K562 (cell line): Measurements from ENCODE around the gene KRAS. TPM values are rescaled to one million over a fixed set of nuclear protein-coding genes. Genes with fewer than 3 reads are reported as not detected.

Source experiments
- ADNP ChIP-seq: fragments of 200-800 bp; sonication (Bioruptor generic); IDR thresholded peaks from 2 replicates; pipeline ENCODE4 v1.6.1; 2016; ENCODE audit warnings: missing genetic modification characterization, missing compliant biosample characterization
- GTF2A2 ChIP-seq: IDR thresholded peaks from 2 replicates; pipeline ENCODE4 v1.6.1; 2016; ENCODE audit warnings: mild to moderate bottlenecking, missing genetic modification characterization, missing compliant biosample characterization
- HNRNPUL1 ChIP-seq: fragments of 200-400 bp; formaldehyde crosslinking; IDR thresholded peaks from 2 replicates; pipeline ENCODE4 v1.6.1; 2017; ENCODE audit warnings: low read length
- IFI16 ChIP-seq: fragments of 250-450 bp; sonication (Bioruptor Pico); IDR thresholded peaks from 2 replicates; pipeline ENCODE4 v2.1.2; 2022; ENCODE audit warnings: mild to moderate bottlenecking, inconsistent platforms
- ILK ChIP-seq: fragments of 450-650 bp; IDR thresholded peaks from 2 replicates; pipeline ENCODE4 v1.6.1; 2016; ENCODE audit warnings: missing genetic modification characterization, low read depth, mild to moderate bottlenecking, missing compliant biosample characterization, moderate library complexity, borderline replicate concordance
- MAFF ChIP-seq: IDR thresholded peaks from 2 replicates; pipeline ENCODE4 v1.6.1; 2012; ENCODE audit warnings: low read length, improper control_type of control experiment
- MAZ ChIP-seq, 2 experiments: fragments of 450-650 bp in 1 of 2; sonication (generic) in 1 of 2; formaldehyde crosslinking; IDR thresholded peaks in 1 of 2; conservative IDR thresholded peaks in 1 of 2; 2 replicates each; pipeline versions ENCODE4 v1.4.0 to v1.5.0; 2020; ENCODE audit warnings: mild to moderate bottlenecking in 1 of 2, missing genetic modification reagents in 1 of 2
- NFATC3 ChIP-seq: fragments of 450-650 bp; IDR thresholded peaks from 2 replicates; pipeline ENCODE4 v1.6.1; 2017; ENCODE audit warnings: mild to moderate bottlenecking
- NRF1 ChIP-seq, 2 experiments: fragments of 450-650 bp; IDR thresholded peaks in 1 of 2; conservative IDR thresholded peaks in 1 of 2; 2 replicates each; pipeline ENCODE4 v1.6.1; 2014; ENCODE audit warnings: mild to moderate bottlenecking in 2 of 2
- PTTG1 ChIP-seq: fragments of 450-650 bp; IDR thresholded peaks from 2 replicates; pipeline ENCODE4 v1.6.1; 2016; ENCODE audit warnings: low read depth, mild to moderate bottlenecking, missing genetic modification characterization, missing compliant biosample characterization
- RAD51 ChIP-seq: fragments of 450-650 bp; IDR thresholded peaks from 2 replicates; pipeline ENCODE4 v1.7.1; 2016; ENCODE audit warnings: low read depth, mild to moderate bottlenecking, borderline replicate concordance
- SIN3B ChIP-seq: fragments of 450-650 bp; IDR thresholded peaks from 2 replicates; pipeline ENCODE4 v1.6.1; 2017; ENCODE audit warnings: low read depth, mild to moderate bottlenecking, moderate library complexity
- SMAD2 ChIP-seq: fragments of 150-350 bp; IDR thresholded peaks from 2 replicates; pipeline ENCODE4 v1.6.1; 2014; ENCODE audit warnings: low read depth, mild to moderate bottlenecking, low read length
- SNAPC5 ChIP-seq: fragments of 250-450 bp; sonication (Bioruptor Pico); IDR thresholded peaks from 2 replicates; pipeline ENCODE4 v1.8.0; 2021; ENCODE audit warnings: moderate library complexity, mild to moderate bottlenecking, inconsistent platforms
- TAF1 ChIP-seq: IDR thresholded peaks from 2 replicates; pipeline ENCODE4 v1.6.1; 2011; ENCODE audit warnings: mild to moderate bottlenecking, low read length, moderate library complexity; ENCODE audit not compliant: insufficient read depth, control insufficient read depth, severe bottlenecking; ENCODE audit errors: extremely low read depth
- TAF15 ChIP-seq: fragments of 200-400 bp; formaldehyde crosslinking; IDR thresholded peaks from 2 replicates; pipeline ENCODE4 v1.6.1; 2017; ENCODE audit warnings: mild to moderate bottlenecking, low read depth, low read length, moderate library complexity
- TARDBP ChIP-seq: fragments of 450-650 bp; IDR thresholded peaks from 2 replicates; pipeline ENCODE4 v1.6.1; 2016
- TBP ChIP-seq: optimal IDR thresholded peaks from 2 replicates; pipeline ENCODE3; 2011; ENCODE audit warnings: low read depth, low read length, improper control_type of control experiment
- ZNF121 ChIP-seq: sonication (generic); formaldehyde crosslinking; conservative IDR thresholded peaks from 2 replicates; pipeline ENCODE4 v1.8.0; 2022; ENCODE audit warnings: missing genetic modification reagents
- ZNF274 ChIP-seq: IDR thresholded peaks from 2 replicates; pipeline ENCODE4 v1.6.1; 2011; ENCODE audit warnings: low read depth, mild to moderate bottlenecking, low read length, moderate library complexity, borderline replicate concordance
- ZNF3 ChIP-seq: fragments of 250-450 bp; sonication (Bioruptor Pico); IDR thresholded peaks from 2 replicates; pipeline ENCODE4 v1.5.0; 2021; ENCODE audit warnings: mild to moderate bottlenecking, moderate library complexity
- ZNF431 ChIP-seq: sonication (generic); formaldehyde crosslinking; IDR thresholded peaks from 2 replicates; pipeline ENCODE4 v1.8.0; 2022; ENCODE audit warnings: mild to moderate bottlenecking, missing genetic modification reagents
- ZNF785 ChIP-seq: fragments of 250-450 bp; sonication (Bioruptor Pico); IDR thresholded peaks from 2 replicates; pipeline ENCODE4 v1.4.0; 2020; ENCODE audit warnings: mild to moderate bottlenecking
- polyA plus RNA-seq, 8 experiments: library from polyadenylated mRNA; depleted of rRNA in 4 of 8; stranded (reverse) in 5 of 8; unstranded in 3 of 8; fragments of >200 nt; fragmentation: Nextera tagmentation in 2 of 8; fragmentation: Illumina TruSeq in 1 of 8; extraction: Ambion mirVana in 2 of 8; extraction: Trizol in 1 of 8; gene quantifications; 2 replicates each; pipeline versions ENCODE4 v1.2.1 to v1.2.3, GENCODE V29; 2011 to 2014; ENCODE audit warnings: inconsistent platforms in 1 of 8, missing spikeins in 1 of 8
- total RNA-seq, 7 experiments: library from RNA; depleted of rRNA in 6 of 7; stranded (reverse); fragments of >200 nt in 6 of 7; fragmentation: Illumina TruSeq in 2 of 7; extraction: Trizol in 2 of 7; gene quantifications; 2 replicates each; pipeline versions ENCODE4 v1.2.1 to v1.2.3, GENCODE V29; 2011 to 2021; ENCODE audit warnings: low replicate concordance in 1 of 7
- TF ChIP-seq, protein P1 (sequence below): sonication (generic); formaldehyde crosslinking; IDR thresholded peaks from 2 replicates; pipeline ENCODE4 v1.8.0; 2022; ENCODE audit warnings: missing genetic modification reagents, mild to moderate bottlenecking, borderline replicate concordance
- TF ChIP-seq, protein P2 (sequence below): fragments of 250-450 bp; sonication (Bioruptor Pico); IDR thresholded peaks from 2 replicates; pipeline ENCODE4 v1.8.0; 2022; ENCODE audit warnings: moderate library complexity, mild to moderate bottlenecking, inconsistent platforms
- TF ChIP-seq, protein P3 (sequence below): fragments of 450-650 bp; IDR thresholded peaks from one replicate; pipeline ENCODE4 v1.6.1; 2018; ENCODE audit warnings: mild to moderate bottlenecking, moderate library complexity; ENCODE audit not compliant: partially characterized antibody

The KRAS gene
- total and polyA plus RNA-seq, 9 of the 15 experiments (the other 6 are each of a cell fraction or from before 2014, with no cell fraction given): 7.2 to 21.2 (median 12.7) TPM

- TF ChIP-seq, protein P1, sequence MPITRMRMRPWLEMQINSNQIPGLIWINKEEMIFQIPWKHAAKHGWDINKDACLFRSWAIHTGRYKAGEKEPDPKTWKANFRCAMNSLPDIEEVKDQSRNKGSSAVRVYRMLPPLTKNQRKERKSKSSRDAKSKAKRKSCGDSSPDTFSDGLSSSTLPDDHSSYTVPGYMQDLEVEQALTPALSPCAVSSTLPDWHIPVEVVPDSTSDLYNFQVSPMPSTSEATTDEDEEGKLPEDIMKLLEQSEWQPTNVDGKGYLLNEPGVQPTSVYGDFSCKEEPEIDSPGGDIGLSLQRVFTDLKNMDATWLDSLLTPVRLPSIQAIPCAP (CRISPR knock-in tag): no peak
- TF ChIP-seq MAFF (no peak), PTTG1 (no peak), HNRNPUL1 (no peak), TARDBP (no peak), ZNF121 (CRISPR knock-in tag) (no peak), TAF1 (peak; percentile 88), ZNF431 (no peak), TAF15 (no peak), IFI16 (CRISPR knock-in tag) (no peak), NFATC3 (no peak), SIN3B (peak; percentile 44; the same call in 1 of the 2 replicates), ADNP (tag) (no peak), SMAD2 (no peak), RAD51 (no peak), SNAPC5 (CRISPR knock-in tag) (no peak), MAZ (CRISPR knock-in tag; conservative IDR thresholded peaks at IDR 0.05 in 1 of 2, IDR thresholded peaks at IDR 0.05 in 1 of 2) (peak; percentile 91 to 95), ZNF3 (no peak), NRF1 (conservative IDR thresholded peaks at IDR 0.05 in 1 of 2, IDR thresholded peaks at IDR 0.05 in 1 of 2) (peak; percentile 57 to 59; a peak in 2 of 4 replicates), GTF2A2 (no peak), ILK (tag) (no peak), ZNF274 (no peak), TBP (peak; percentile 61), ZNF785 (no peak)
- TF ChIP-seq, protein P2, sequence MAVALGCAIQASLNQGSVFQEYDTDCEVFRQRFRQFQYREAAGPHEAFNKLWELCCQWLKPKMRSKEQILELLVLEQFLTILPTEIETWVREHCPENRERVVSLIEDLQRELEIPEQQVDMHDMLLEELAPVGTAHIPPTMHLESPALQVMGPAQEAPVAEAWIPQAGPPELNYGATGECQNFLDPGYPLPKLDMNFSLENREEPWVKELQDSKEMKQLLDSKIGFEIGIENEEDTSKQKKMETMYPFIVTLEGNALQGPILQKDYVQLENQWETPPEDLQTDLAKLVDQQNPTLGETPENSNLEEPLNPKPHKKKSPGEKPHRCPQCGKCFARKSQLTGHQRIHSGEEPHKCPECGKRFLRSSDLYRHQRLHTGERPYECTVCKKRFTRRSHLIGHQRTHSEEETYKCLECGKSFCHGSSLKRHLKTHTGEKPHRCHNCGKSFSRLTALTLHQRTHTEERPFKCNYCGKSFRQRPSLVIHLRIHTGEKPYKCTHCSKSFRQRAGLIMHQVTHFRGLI (CRISPR knock-in tag): no peak
- TF ChIP-seq, protein P3, sequence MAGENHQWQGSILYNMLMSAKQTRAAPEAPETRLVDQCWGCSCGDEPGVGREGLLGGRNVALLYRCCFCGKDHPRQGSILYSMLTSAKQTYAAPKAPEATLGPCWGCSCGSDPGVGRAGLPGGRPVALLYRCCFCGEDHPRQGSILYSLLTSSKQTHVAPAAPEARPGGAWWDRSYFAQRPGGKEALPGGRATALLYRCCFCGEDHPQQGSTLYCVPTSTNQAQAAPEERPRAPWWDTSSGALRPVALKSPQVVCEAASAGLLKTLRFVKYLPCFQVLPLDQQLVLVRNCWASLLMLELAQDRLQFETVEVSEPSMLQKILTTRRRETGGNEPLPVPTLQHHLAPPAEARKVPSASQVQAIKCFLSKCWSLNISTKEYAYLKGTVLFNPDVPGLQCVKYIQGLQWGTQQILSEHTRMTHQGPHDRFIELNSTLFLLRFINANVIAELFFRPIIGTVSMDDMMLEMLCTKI: no peak
Observed at GRCh38 chr12:25250744-25251730, at the start of gene KRAS (continued).
